ENCODE measurements around the gene ITGB1. TPM values are rescaled to one million over a fixed set of nuclear protein-coding genes. Genes with fewer than 3 reads are reported as not detected.

The ITGB1 gene
- total and polyA plus RNA-seq, 2 of the 8 experiments (the other 6 are each of a cell fraction or from before 2014, with no cell fraction given) = 82.7 to 321 TPM

DNA sequence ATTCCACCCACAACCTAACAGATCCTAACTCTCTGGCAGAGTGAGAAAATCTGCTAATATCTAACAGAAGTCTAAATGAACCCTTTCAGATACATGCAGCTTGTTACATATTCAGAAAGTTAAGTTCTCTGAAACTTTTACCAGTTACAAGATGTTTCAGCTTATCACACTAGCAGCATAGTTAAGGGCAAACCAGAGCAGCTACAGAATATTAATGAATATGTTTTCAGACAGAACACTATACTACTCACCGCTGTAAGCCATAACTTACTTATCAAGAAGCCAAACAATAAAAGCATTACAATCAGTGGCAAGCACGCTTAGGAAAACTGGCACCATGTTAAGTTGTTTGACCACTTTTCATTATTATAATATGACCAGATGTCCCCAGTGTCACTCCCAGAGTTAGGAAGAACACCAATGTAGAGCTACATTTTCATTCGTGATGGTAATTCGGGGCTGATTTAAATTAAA lies 2.7 kb downstream of the ITGB1 start:
- DNase-seq (ENCODE audit: low read depth in 1 of 2, low spot score in 2 of 2) (no peak), FAIRE-seq (no peak)
- Histone ChIP-seq H2BK12ac (ENCODE audit: low read depth, low read length) (no peak overlapping the region), H4K8ac (ENCODE audit: extremely low read depth, insufficient read depth, low read length) (no peak overlapping the region), H3K79me2 (ENCODE audit: control insufficient read depth in 1 of 2, insufficient read depth in 2 of 2, low read length in 2 of 2) (peaks cover 29 to 89% of the 10 kb centered on the region in 2 experiments), H3K27ac (ENCODE audit: low read depth, low read length) (0 out of 2 replicates have a peak overlapping the region, but pooled peaks have one; percentile 4), H4K91ac (replicated peaks; ENCODE audit: insufficient read length, low read length) (no peak overlapping the region), H3K9ac (replicated peaks in 1 of 4; ENCODE audit: extremely low read depth in 1 of 4, low read depth in 3 of 4, low read length in 3 of 4) (no peak overlapping the region), H3K4ac (replicated peaks; ENCODE audit: insufficient read length, low read depth, low read length) (no peak overlapping the region), H2BK5ac (ENCODE audit: low read depth, low read length) (no peak overlapping the region), H3K23me2 (ENCODE audit: low read depth, low read length) (peaks cover 7% of the 10 kb centered on the region), H2BK120ac (replicated peaks; ENCODE audit: low read depth, low read length) (no peak overlapping the region), H3K4me1 (replicated peaks in 1 of 4; ENCODE audit: control insufficient read depth in 3 of 4, insufficient read depth in 4 of 4, low read length in 3 of 4) (peaks cover 0 to 27% (median 11%) of the 10 kb centered on the region in 4 experiments; a peak in 5 of 7 replicates), H2AFZ (ENCODE audit: low read length) (no peak overlapping the region), H4K20me1 (replicated peaks in 1 of 2; ENCODE audit: control insufficient read depth in 1 of 2, insufficient read depth in 2 of 2, low read length in 2 of 2) (peaks cover 0 to 11% of the 10 kb centered on the region in 2 experiments), H2BK20ac (ENCODE audit: low read length) (no peak overlapping the region), H4K5ac (ENCODE audit: insufficient read length, low read depth, low read length) (no peak overlapping the region), H3K9me3 (ENCODE audit: insufficient read depth in 2 of 2, low read depth in 1 of 2, low read length in 1 of 2) (no peaks in the 10 kb centered on the region), H3K56ac (replicated peaks; ENCODE audit: insufficient read length, low read depth, low read length) (no peak overlapping the region), H3K4me2 (ENCODE audit: insufficient read depth in 1 of 2, low read depth in 2 of 2, low read length in 2 of 2) (peak overlapping the region; percentile 35 to 84), H2BK15ac (ENCODE audit: low read length) (no peak overlapping the region), H3K18ac (ENCODE audit: extremely low read depth, low read length) (no peak overlapping the region), H3K27me3 (replicated peaks in 1 of 4; ENCODE audit: control insufficient read depth in 3 of 4, extremely low read depth in 1 of 4, insufficient read depth in 3 of 4, low read length in 3 of 4) (no peaks in the 10 kb centered on the region), H3K4me3 (ENCODE audit: extremely low read depth in 1 of 4, insufficient read depth in 2 of 4, low read depth in 3 of 4, low read length in 4 of 4) (peak overlapping the region in 1 of 4 experiments; percentile 90; a peak in 3 of 8 replicates), H3K14ac (ENCODE audit: insufficient read length) (no peak overlapping the region), H3K79me1 (ENCODE audit: low read depth, low read length) (no peaks in the 10 kb centered on the region), H3K23ac (ENCODE audit: insufficient read length) (no peak overlapping the region), H2AK5ac (ENCODE audit: low read depth, low read length) (no peak overlapping the region), H3K36me3 (ENCODE audit: control insufficient read depth in 2 of 4, insufficient read depth in 4 of 4, low read length in 3 of 4) (peaks cover 0 to 4% (median 0%) of the 10 kb centered on the region in 4 experiments; a peak in 1 of 8 replicates)
- ChIA-PET POLR2A (ENCODE audit: partially characterized antibody) (interaction anchor here (0.8 to 1.4 kb wide), 5 partner anchors 10 to 173 kb away, joined by 3 read pairs; no protein-coding TSS in a partner anchor), CTCF (ENCODE audit: partially characterized antibody) (interaction anchor here (0.9 to 1.1 kb wide), 2 partner anchors 24 to 54 kb away, joined by 3 read pairs; no protein-coding TSS in a partner anchor)
- TF ChIP-seq KDM4A (IDR thresholded peaks at IDR 0.05; ENCODE audit: low read depth, low read length, severe bottlenecking) (no peak), TCF12 (IDR thresholded peaks at IDR 0.05; ENCODE audit: low read depth, low read length) (no peak), EGR1 (IDR thresholded peaks at IDR 0.05; ENCODE audit: borderline replicate concordance, low read depth, low read length) (no peak), SP2 (IDR thresholded peaks at IDR 0.05; ENCODE audit: low read length) (no peak), RNF2 (IDR thresholded peaks at IDR 0.05; ENCODE audit: borderline replicate concordance, low read depth, low read length, missing control alignments, poor library complexity, severe bottlenecking) (no peak), CBX5 (IDR thresholded peaks at IDR 0.05; ENCODE audit: low read depth, low read length) (no peak), BCL11A (IDR thresholded peaks at IDR 0.05; ENCODE audit: low read depth in 2 of 2, low read length in 2 of 2) (no peak), RXRA (IDR thresholded peaks at IDR 0.05; ENCODE audit: insufficient read depth, low read depth, low read length) (no peak)
- 64% methylated on average over 4 of the region's 4 CpGs; no CpG with 5 or more reads in 1 of the 2 experiments for WGBS, 2 experiments (ENCODE audit: extremely low coverage in 1 of 2, insufficient coverage in 1 of 2, insufficient read length in 1 of 2, insufficient replicate concordance in 2 of 2, low coverage in 1 of 2, low lambda C conversion rate in 2 of 2, missing lambda C conversion rate in 1 of 2)

Measured in H1 (cell line).